Measurements from ENCODE around the gene ITGB4. TPM values are rescaled to one million over a fixed set of nuclear protein-coding genes. Genes with fewer than 3 reads are reported as not detected.

ITGB4 gene
- total and polyA plus RNA-seq, 2 of the 13 experiments (the other 11 are each of a cell fraction or from before 2014, with no cell fraction given): 6.9 to 14.5 TPM

- TF ChIP-seq TFE3 (CRISPR knock-in tag; IDR thresholded peaks at IDR 0.05) (no peak), ZBTB4 (CRISPR knock-in tag; IDR thresholded peaks at IDR 0.05; ENCODE audit: borderline replicate concordance) (no peak), TEAD3 (CRISPR knock-in tag; optimal IDR thresholded peaks at IDR 0.05; ENCODE audit: borderline replicate concordance) (no peak), GATAD2A (CRISPR knock-in tag; IDR thresholded peaks at IDR 0.05) (no peak), RARG (CRISPR knock-in tag; IDR thresholded peaks at IDR 0.05; ENCODE audit: low read depth) (no peak), ZNF33B (CRISPR knock-in tag; IDR thresholded peaks at IDR 0.05) (no peak), BHLHE40 (IDR thresholded peaks at IDR 0.05; ENCODE audit: low read length) (no peak), SSRP1 (CRISPR knock-in tag; IDR thresholded peaks at IDR 0.05) (no peak), ZFP82 (CRISPR knock-in tag; IDR thresholded peaks at IDR 0.05; ENCODE audit: borderline replicate concordance) (no peak), ZBTB33 (CRISPR knock-in tag; IDR thresholded peaks at IDR 0.05) (no peak), SPEN (CRISPR knock-in tag; IDR thresholded peaks at IDR 0.05; ENCODE audit: low read depth) (0 out of 2 replicates have a peak, but pooled peaks have one; percentile 17), NPAS2 (CRISPR knock-in tag; IDR thresholded peaks at IDR 0.05; ENCODE audit: borderline replicate concordance) (no peak), FIP1L1 (IDR thresholded peaks at IDR 0.05; ENCODE audit: borderline replicate concordance, insufficient read depth, low read depth, low read length) (no peak), NR2F1 (CRISPR knock-in tag; IDR thresholded peaks at IDR 0.05) (no peak), HIVEP1 (CRISPR knock-in tag; IDR thresholded peaks at IDR 0.05) (no peak; the same call in 1 of the 2 replicates), CBX5 (CRISPR knock-in tag; IDR thresholded peaks at IDR 0.05; ENCODE audit: borderline replicate concordance) (no peak), DZIP1 (CRISPR knock-in tag; IDR thresholded peaks at IDR 0.05) (no peak), HNRNPL (IDR thresholded peaks at IDR 0.05; ENCODE audit: low read depth, low read length) (no peak), ERF (CRISPR knock-in tag; IDR thresholded peaks at IDR 0.05) (peak; percentile 34; the same call in 1 of the 2 replicates), PCBP1 (IDR thresholded peaks at IDR 0.05; ENCODE audit: borderline replicate concordance, low read depth, low read length) (no peak)
Measured at GRCh38 chr17:75720656-75721462, at the start of gene ITGB4 (continued).
